Astrocyte (in vitro differentiated cells and primary cell): ENCODE measurements around the gene CABP4.

Experiments
- EZH2 ChIP-seq: IDR thresholded peaks from 2 replicates; pipeline ENCODE4 v1.6.1; 2012; ENCODE audit warnings: mild to moderate bottlenecking, low read length, inconsistent platforms; ENCODE audit not compliant: insufficient read depth
- TF ChIP-seq, protein P1 (sequence below): IDR thresholded peaks from 2 replicates; pipeline ENCODE4 v1.5.1; 2011; ENCODE audit warnings: low read depth, mild to moderate bottlenecking, inconsistent platforms, low read length, moderate library complexity; ENCODE audit not compliant: insufficient read depth

DNA sequence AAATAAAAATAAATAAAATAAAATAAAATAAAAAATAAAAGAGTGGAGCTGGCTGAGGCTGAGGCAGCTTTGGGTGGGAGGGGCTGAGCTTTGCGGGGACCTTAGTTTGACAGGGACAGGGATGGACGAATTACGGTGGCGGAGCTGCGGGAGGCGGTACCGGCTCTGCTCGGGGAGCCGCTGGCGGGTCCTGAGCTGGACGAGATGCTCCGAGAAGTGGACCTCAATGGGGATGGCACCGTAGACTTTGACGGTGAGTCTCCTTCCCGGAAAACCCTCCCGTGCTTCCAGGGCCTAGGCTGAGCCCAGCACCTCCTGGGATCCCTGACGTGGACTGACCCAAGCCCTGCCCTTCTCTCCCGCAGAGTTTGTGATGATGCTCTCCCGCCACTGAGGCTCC, 3.1 kb downstream of the CABP4 start:
- no peak for TF ChIP-seq EZH2
- TF ChIP-seq, protein P1, sequence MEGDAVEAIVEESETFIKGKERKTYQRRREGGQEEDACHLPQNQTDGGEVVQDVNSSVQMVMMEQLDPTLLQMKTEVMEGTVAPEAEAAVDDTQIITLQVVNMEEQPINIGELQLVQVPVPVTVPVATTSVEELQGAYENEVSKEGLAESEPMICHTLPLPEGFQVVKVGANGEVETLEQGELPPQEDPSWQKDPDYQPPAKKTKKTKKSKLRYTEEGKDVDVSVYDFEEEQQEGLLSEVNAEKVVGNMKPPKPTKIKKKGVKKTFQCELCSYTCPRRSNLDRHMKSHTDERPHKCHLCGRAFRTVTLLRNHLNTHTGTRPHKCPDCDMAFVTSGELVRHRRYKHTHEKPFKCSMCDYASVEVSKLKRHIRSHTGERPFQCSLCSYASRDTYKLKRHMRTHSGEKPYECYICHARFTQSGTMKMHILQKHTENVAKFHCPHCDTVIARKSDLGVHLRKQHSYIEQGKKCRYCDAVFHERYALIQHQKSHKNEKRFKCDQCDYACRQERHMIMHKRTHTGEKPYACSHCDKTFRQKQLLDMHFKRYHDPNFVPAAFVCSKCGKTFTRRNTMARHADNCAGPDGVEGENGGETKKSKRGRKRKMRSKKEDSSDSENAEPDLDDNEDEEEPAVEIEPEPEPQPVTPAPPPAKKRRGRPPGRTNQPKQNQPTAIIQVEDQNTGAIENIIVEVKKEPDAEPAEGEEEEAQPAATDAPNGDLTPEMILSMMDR = no peak
